Measurements from ENCODE around the gene PORCN.

Gene PORCN

GRCh38 chrX:48482526-48482925 is 26.3 kb upstream of the PORCN start:
- TF ChIP-seq CTCF (IDR thresholded peaks at IDR 0.05; ENCODE audit: insufficient read depth, low read depth, low read length, missing control alignments), result no peak
- H3K4me3 ChIP-seq (ENCODE audit: low read depth, low read length), result no peak overlapping the region
- DNase-seq (ENCODE audit: low read depth), result no peak

DNA sequence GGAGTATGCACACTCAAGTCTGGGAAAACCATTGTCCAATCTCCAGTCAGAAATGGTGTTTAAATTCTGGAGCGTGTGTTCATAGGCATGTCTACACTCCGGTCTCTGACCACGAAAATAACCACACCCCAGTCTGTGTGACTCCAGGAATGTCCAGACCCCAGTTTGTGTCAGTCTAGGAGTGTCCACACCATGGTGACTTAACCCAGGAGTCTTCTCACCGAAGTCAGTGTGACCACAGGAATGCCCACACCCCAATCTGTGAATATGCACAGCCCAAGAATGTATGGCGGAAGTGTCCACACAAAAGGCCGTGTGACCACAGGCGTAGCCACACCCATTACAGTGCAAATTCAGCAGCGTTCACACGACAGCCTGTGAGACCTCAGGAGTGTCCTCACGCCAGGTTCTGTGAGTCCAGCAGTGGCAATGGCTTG is 21.4 kb upstream of the PORCN start:
- no peak overlapping the region for H3K4me3 ChIP-seq (ENCODE audit: low read depth, low read length)
- TF ChIP-seq CTCF (IDR thresholded peaks at IDR 0.05; ENCODE audit: insufficient read depth, low read depth, low read length, missing control alignments), result no peak
- no peak for DNase-seq (ENCODE audit: low read depth)

DNA sequence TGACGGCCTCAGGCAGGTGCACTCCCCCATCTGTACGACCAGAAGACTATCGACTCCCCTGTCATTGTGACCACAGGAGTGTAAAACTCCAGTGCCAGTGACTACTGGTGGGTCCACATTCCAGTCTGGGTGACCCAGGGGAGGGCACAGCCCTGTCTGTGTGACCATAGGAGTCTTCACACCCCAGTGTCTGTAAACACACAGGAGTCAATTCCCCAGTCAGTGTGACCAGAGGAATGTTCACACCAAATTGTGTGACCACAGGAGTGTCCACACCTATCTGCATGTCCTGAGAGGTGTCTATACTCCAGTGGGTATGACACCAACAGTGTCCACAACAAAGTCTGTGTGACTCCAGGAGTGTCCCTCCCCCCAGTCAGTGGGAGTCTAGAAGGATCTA is 20.8 kb upstream of the PORCN start:
- H3K4me3 ChIP-seq (ENCODE audit: low read depth, low read length), result no peak overlapping the region
- DNase-seq (ENCODE audit: low read depth), result no peak
- TF ChIP-seq CTCF (IDR thresholded peaks at IDR 0.05; ENCODE audit: insufficient read depth, low read depth, low read length, missing control alignments), result no peak

DNA sequence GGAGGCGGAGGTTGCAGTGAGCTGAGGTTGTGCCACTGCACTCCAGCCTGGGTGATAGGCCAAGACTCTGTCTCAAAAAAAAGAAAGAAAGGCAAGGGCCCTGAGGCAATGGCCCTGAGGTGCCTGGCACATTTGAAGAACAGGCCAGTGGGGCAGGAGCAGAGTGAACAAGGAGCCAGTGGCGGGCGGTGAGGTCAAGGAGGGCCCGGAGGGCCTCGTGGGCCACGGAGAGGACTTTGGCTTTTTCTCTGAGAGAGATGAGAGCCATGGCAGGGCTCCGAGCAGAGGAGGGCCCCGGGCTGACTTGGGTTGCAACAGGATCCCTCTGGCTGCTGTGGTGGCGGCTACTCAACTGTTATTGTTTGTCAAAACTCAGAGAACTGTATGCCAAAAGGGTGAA is 19.5 kb upstream of the PORCN start:
- DNase-seq (ENCODE audit: low read depth), result no peak
- no peak for TF ChIP-seq CTCF (IDR thresholded peaks at IDR 0.05; ENCODE audit: insufficient read depth, low read depth, low read length, missing control alignments)
- no peak overlapping the region for H3K4me3 ChIP-seq (ENCODE audit: low read depth, low read length)

- H3K4me3 ChIP-seq (ENCODE audit: low read depth, low read length), result no peak overlapping the region
- no peak for DNase-seq (ENCODE audit: low read depth)
- no peak for TF ChIP-seq CTCF (IDR thresholded peaks at IDR 0.05; ENCODE audit: insufficient read depth, low read depth, low read length, missing control alignments)
These were observed 18.9 kb upstream of the PORCN start for GRCh38 chrX:48489892-48490291.

DNA sequence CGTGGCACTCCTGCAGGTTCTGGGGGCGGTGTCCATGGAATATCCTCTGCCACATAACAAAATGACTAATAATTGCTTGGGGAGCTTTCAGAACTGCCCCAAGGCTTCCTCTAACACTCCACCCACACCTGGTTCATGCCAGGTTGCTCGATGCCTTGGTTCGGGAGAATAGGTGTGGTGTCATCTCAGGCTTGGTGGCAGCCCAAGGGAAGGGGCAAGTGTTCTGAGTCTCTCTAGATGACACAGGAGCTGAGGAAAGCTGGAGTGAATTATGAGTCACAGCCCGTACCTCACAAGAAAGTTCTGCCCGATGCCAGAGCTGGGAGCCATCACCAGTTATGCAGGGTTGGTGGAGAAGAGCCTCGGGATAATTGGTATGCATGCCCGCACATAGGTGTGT is 18.1 kb upstream of the PORCN start:
- no peak overlapping the region for H3K4me3 ChIP-seq (ENCODE audit: low read depth, low read length)
- DNase-seq (ENCODE audit: low read depth), result no peak
- TF ChIP-seq CTCF (IDR thresholded peaks at IDR 0.05; ENCODE audit: insufficient read depth, low read depth, low read length, missing control alignments), result no peak

DNA sequence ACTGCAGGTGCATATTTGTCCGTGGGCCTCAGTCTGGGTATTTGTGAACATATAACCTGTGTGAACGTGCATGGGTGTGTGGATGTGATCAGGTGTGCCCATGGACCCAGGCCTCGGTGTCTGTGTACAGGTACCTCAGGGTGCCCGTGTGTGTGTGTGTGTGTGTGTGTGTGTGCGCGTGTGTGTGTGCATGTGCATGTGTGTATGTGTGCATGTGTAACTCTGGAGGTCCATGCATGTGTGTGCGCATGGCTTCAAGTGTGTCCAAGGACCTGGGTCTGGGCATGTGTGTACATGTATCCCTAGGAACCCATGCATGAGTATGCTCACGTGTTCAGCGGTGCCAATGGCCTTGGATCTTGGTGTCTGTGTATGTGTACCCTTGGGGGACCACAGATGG is 17.0 kb upstream of the PORCN start:
- H3K4me3 ChIP-seq (ENCODE audit: low read depth, low read length), result no peak overlapping the region
- DNase-seq (ENCODE audit: low read depth), result no peak
- no peak for TF ChIP-seq CTCF (IDR thresholded peaks at IDR 0.05; ENCODE audit: insufficient read depth, low read depth, low read length, missing control alignments)
